ENCODE results near the gene GUCA2A. TPM values are rescaled to one million over a fixed set of nuclear protein-coding genes. Genes with fewer than 3 reads are reported as not detected.

Gene GUCA2A
- total and polyA plus RNA-seq, 2 of the 8 experiments (the other 6 are each of a cell fraction or from before 2014, with no cell fraction given): not detected

DNA sequence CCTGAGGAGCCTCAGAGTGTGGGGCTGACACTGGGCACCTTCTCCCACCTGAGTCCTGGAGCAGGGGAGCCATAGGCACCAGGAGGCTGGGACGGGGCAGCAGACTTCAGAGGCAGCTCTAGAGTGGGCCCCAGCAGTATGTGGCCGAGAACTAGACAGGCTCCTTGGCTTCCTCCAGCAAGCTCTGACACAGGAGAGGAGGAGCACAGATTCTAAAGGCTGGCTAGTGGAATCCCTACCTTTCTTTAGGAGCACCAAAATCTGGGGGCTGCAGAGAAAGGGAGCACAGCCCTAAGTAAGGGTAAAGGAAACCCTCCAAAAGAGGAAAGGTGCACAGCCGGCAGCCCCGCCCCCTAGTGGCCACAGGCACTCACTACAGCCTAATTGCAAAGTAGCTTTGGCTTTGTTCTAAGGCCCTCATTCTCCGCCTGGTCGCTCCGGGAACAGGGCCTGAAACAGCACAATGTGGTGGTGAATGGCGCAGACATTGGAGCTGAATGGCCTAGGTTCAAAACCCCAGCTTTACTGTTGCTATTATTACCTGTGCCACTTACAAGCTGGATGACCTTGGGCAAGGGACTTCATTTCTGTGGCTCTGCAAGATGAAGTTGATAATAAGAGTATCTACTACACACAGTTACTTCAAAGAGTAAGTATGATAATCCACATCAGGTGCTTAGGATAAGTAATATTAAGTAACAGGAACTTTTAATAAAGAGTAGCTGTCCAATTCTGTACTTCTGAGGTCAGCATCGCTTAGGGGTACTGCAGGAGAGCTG, 8.8 kb upstream of the GUCA2A start:
- Histone ChIP-seq H3K4ac (replicated peaks; ENCODE audit: insufficient read length, low read depth, low read length) (no peak overlapping the region), H3K4me3 (ENCODE audit: extremely low read depth in 1 of 4, insufficient read depth in 2 of 4, low read depth in 3 of 4, low read length in 4 of 4) (no peak overlapping the region), H3K23ac (ENCODE audit: insufficient read length) (no peak overlapping the region), H3K4me1 (replicated peaks in 1 of 4; ENCODE audit: control insufficient read depth in 3 of 4, insufficient read depth in 4 of 4, low read length in 3 of 4) (peaks cover 0 to 7% (median 3%) of the 10 kb centered on the region in 4 experiments; a peak in 2 of 7 replicates), H3K27me3 (replicated peaks in 1 of 4; ENCODE audit: control insufficient read depth in 3 of 4, extremely low read depth in 1 of 4, insufficient read depth in 3 of 4, low read length in 3 of 4) (no peaks in the 10 kb centered on the region), H3K79me1 (ENCODE audit: low read depth, low read length) (no peaks in the 10 kb centered on the region), H3K9me3 (ENCODE audit: insufficient read depth in 2 of 2, low read depth in 1 of 2, low read length in 1 of 2) (no peaks in the 10 kb centered on the region), H2BK120ac (replicated peaks; ENCODE audit: low read depth, low read length) (no peak overlapping the region), H3K56ac (replicated peaks; ENCODE audit: insufficient read length, low read depth, low read length) (no peak overlapping the region), H2AK5ac (ENCODE audit: low read depth, low read length) (no peak overlapping the region), H2BK15ac (ENCODE audit: low read length) (no peak overlapping the region), H3K23me2 (ENCODE audit: low read depth, low read length) (no peaks in the 10 kb centered on the region), H2AFZ (ENCODE audit: low read length) (no peak overlapping the region), H4K8ac (ENCODE audit: extremely low read depth, insufficient read depth, low read length) (0 out of 2 replicates have a peak overlapping the region, but pooled peaks have one; percentile 4), H2BK5ac (ENCODE audit: low read depth, low read length) (peak overlapping the region; percentile 57; the same call in 1 of the 2 replicates), H2BK12ac (ENCODE audit: low read depth, low read length) (no peak overlapping the region), H3K79me2 (ENCODE audit: control insufficient read depth in 1 of 2, insufficient read depth in 2 of 2, low read length in 2 of 2) (no peaks in the 10 kb centered on the region), H4K91ac (replicated peaks; ENCODE audit: insufficient read length, low read length) (no peak overlapping the region), H3K36me3 (ENCODE audit: control insufficient read depth in 2 of 4, insufficient read depth in 4 of 4, low read length in 3 of 4) (no peaks in the 10 kb centered on the region; a peak in 1 of 8 replicates), H4K5ac (ENCODE audit: insufficient read length, low read depth, low read length) (no peak overlapping the region), H3K18ac (ENCODE audit: extremely low read depth, low read length) (no peak overlapping the region), H3K4me2 (ENCODE audit: insufficient read depth in 1 of 2, low read depth in 2 of 2, low read length in 2 of 2) (no peak overlapping the region), H4K20me1 (replicated peaks in 1 of 2; ENCODE audit: control insufficient read depth in 1 of 2, insufficient read depth in 2 of 2, low read length in 2 of 2) (no peaks in the 10 kb centered on the region), H3K9ac (replicated peaks in 1 of 4; ENCODE audit: extremely low read depth in 1 of 4, low read depth in 3 of 4, low read length in 3 of 4) (no peak overlapping the region), H3K27ac (ENCODE audit: low read depth, low read length) (no peak overlapping the region), H2BK20ac (ENCODE audit: low read length) (no peak overlapping the region), H3K14ac (ENCODE audit: insufficient read length) (no peak overlapping the region)
- ChIA-PET POLR2A (ENCODE audit: partially characterized antibody) (interaction anchor here (1.1 to 1.4 kb wide), 2 partner anchors 30 to 156 kb away, joined by 3 to 4 read pairs; no protein-coding TSS in a partner anchor), CTCF (ENCODE audit: partially characterized antibody) (interaction anchor here (0.5 to 7.9 kb wide), 58 partner anchors 8 to 658 kb away, joined by 3 to 77 read pairs (median 4); partner anchors contain the start of genes CLDN19 and GUCA2A)
- DNase-seq (ENCODE audit: low read depth in 1 of 2, low spot score in 2 of 2) (peak in 1 of 2 experiments; percentile 91), FAIRE-seq (peak; percentile 52)
- 54% methylated on average over 9 of the region's 9 CpGs; no CpG with 5 or more reads in 1 of the 2 experiments for WGBS, 2 experiments (ENCODE audit: extremely low coverage in 1 of 2, insufficient coverage in 1 of 2, insufficient read length in 1 of 2, insufficient replicate concordance in 2 of 2, low coverage in 1 of 2, low lambda C conversion rate in 2 of 2, missing lambda C conversion rate in 1 of 2)
- TF ChIP-seq CBX5 (IDR thresholded peaks at IDR 0.05; ENCODE audit: low read depth, low read length): no peak
- 0 out of 2 replicates have a peak, but pooled peaks have one; percentile 30 for TF ChIP-seq TAF1 (IDR thresholded peaks at IDR 0.05; ENCODE audit: low read depth, low read length)
- peak in 1 of 2 experiments; percentile 29; a peak in 1 of 3 replicates for TF ChIP-seq POLR2A (IDR thresholded peaks at IDR 0.05; ENCODE audit: control extremely low read depth in 1 of 2, low read depth in 2 of 2, low read length in 2 of 2)
- peak; percentile 63 to 70 for TF ChIP-seq RAD21 (IDR thresholded peaks at IDR 0.05 in 1 of 2, conservative IDR thresholded peaks at IDR 0.05 in 1 of 2; ENCODE audit: low read depth in 2 of 2, low read length in 2 of 2)
- no peak for TF ChIP-seq POU5F1 (IDR thresholded peaks at IDR 0.05; ENCODE audit: low read depth, low read length)
- TF ChIP-seq GABPA (IDR thresholded peaks at IDR 0.05; ENCODE audit: borderline replicate concordance, insufficient read depth, low read length): 0 out of 2 replicates have a peak, but pooled peaks have one; percentile 24
- TF ChIP-seq CTCF (IDR thresholded peaks at IDR 0.05; ENCODE audit: control extremely low read depth in 1 of 3, insufficient read depth in 1 of 3, low read depth in 1 of 3, low read length in 3 of 3): peak; percentile 82 to 97 (median 97)

Measured in H1 (cell line).